HG03039 (cell line): ENCODE results near the gene CCDC148.

Experiments used
- ATAC-seq: cut with Tn5 transposase; IDR thresholded peaks from one replicate; pipeline ENCODE4 v1.9.1; 2021; ENCODE audit warnings: mild to moderate bottlenecking, moderate library complexity; ENCODE audit not compliant: unreplicated experiment

CCDC148 gene

GRCh38 chr2:158456309-158457066 lies at the start of gene CCDC148, which contains the start of gene PKP4:
CCDC148 (minus strand) TSS chr2:158456753; CDS start chr2:158456439, 314 bp downstream.
PKP4 (plus strand) TSS chr2:158456952; CDS start chr2:158533185, 76,233 bp downstream.
- ATAC-seq, result peak; percentile 96

GRCh38 chr2:158505448-158505934 lies 48.9 kb upstream of the CCDC148 start:
- ATAC-seq, result no peak

- ATAC-seq, result no peak
Observed at GRCh38 chr2:158504088-158504487, 47.5 kb upstream of the CCDC148 start.

- ATAC-seq, result no peak
Observed at GRCh38 chr2:158502974-158503373, 46.4 kb upstream of the CCDC148 start.

GRCh38 chr2:158501301-158501700 lies 44.7 kb upstream of the CCDC148 start:
- no peak for ATAC-seq

- no peak for ATAC-seq
Observed at GRCh38 chr2:158500333-158500732, 43.8 kb upstream of the CCDC148 start.

- ATAC-seq, result no peak
Observed at GRCh38 chr2:158499383-158499782, 42.8 kb upstream of the CCDC148 start.

GRCh38 chr2:158498749-158499136 lies 42.2 kb upstream of the CCDC148 start:
- ATAC-seq, result no peak

GRCh38 chr2:158498043-158498748 lies 41.6 kb upstream of the CCDC148 start:
- no peak for ATAC-seq

- no peak for ATAC-seq
Observed at GRCh38 chr2:158497486-158497885, 40.9 kb upstream of the CCDC148 start.

- no peak for ATAC-seq
Observed at GRCh38 chr2:158496986-158497385, 40.4 kb upstream of the CCDC148 start.

- ATAC-seq, result no peak
Observed at GRCh38 chr2:158495175-158495574, 38.6 kb upstream of the CCDC148 start.

GRCh38 chr2:158493458-158493857 lies 36.9 kb upstream of the CCDC148 start:
- ATAC-seq, result no peak

- no peak for ATAC-seq
Observed at GRCh38 chr2:158491072-158491471, 34.5 kb upstream of the CCDC148 start.

- ATAC-seq, result no peak
Observed at GRCh38 chr2:158489366-158490112, 33.0 kb upstream of the CCDC148 start.

GRCh38 chr2:158488442-158489216 lies 32.1 kb upstream of the CCDC148 start:
- ATAC-seq, result no peak

- no peak for ATAC-seq
Observed at GRCh38 chr2:158487419-158487818, 30.9 kb upstream of the CCDC148 start.

- ATAC-seq, result no peak
Observed at GRCh38 chr2:158486970-158487325, 30.4 kb upstream of the CCDC148 start.

- ATAC-seq, result no peak
Observed at GRCh38 chr2:158486150-158486969, 29.8 kb upstream of the CCDC148 start.
